SH-SY5Y (cell line): ENCODE measurements around the gene OR2T10.
"Not testable (repeated sequence)": the region's sequence is repeated elsewhere in the genome, so short reads cannot be mapped to it uniquely, and the experiment has no call there.

ENCODE experiments used
- GATA2 ChIP-seq: IDR thresholded peaks from 2 replicates; pipeline ENCODE4 v1.6.1; 2011; ENCODE audit warnings: mild to moderate bottlenecking, low read depth, low read length
- GATA3 ChIP-seq: IDR thresholded peaks from 2 replicates; pipeline ENCODE4 v1.6.1; 2011; ENCODE audit warnings: low read depth, mild to moderate bottlenecking, low read length, moderate library complexity

The OR2T10 gene

DNA sequence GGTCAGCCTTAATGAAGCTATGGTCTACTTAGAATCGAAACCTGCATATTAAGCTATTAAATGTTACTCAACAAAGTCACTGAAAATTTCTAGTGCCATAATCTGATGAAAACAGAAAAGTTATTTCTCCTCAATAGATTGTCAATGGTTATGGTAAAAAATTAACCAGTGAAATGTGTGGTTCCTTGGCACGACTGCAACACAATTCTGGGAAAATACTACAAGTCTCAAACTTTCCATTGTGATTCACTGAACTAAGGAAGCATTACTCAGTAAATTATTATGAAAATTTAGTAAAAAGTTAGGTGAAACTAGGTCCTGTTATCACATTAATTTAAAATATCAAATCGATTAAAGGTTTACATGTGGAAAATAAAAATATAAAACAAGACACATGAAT lies 12.8 kb upstream of the OR2T10 start:
- TF ChIP-seq GATA2 (no peak), GATA3 (no peak)

DNA sequence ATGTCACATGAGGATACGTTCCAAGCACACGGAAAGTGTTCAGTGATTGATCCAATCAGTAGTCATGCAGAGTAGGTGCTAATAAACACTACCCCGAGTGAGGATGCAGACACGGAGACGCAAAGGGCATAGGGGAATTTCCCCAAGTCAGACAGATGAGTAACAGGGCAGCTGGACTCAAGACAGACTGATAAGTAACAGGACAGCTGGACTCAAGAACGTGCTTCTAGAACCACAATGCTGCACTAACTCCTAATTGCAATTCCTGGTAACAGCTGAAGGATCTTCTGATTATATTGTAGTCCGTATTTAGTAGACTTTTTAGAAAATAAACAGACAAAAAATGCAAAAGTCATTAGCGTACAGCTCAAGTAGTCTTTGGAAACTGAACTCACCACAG lies 1.9 kb upstream of the OR2T10 start:
- TF ChIP-seq GATA3 (no peak), GATA2 (no peak)

DNA sequence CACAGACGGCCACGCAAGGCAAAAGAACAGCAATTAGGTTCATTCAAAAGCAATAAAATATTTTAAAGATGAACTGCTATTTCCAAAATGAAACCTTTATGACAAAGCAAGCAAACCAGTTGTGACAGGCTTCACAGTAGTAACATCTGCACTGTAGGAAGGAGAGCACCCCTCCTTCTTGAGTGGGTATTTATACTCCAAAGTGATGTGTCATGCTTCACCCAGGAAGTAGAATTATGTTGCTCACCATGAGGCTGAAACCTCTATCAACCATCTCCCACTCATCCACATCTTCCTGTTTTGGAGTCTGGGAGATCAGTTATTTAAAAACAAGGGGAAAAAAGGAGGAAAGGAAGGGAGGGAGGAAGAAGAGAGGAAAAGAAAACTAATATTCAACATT lies 885 bp downstream of the OR2T10 start:
- no peak for TF ChIP-seq GATA3
- TF ChIP-seq GATA2: no peak

DNA sequence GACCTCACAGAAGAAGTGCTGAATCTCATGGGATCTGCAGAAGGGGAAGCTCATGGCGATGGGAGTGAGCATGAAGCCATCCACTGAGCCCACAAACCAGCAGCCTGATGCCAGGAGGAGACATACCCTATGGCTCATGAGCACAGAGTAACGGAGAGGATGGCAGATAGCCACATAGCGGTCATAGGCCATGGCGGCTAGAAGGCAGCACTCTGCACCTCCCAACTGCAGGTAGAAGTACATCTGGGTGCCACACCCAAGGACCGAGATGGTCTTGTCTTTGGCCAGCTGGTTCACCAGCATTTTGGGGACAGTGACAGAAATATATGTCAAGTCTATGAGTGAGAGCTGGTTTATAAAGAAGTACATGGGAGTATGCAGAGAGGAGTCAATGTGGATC lies 4.3 kb downstream of the OR2T10 start:
- no peak for TF ChIP-seq GATA2

DNA sequence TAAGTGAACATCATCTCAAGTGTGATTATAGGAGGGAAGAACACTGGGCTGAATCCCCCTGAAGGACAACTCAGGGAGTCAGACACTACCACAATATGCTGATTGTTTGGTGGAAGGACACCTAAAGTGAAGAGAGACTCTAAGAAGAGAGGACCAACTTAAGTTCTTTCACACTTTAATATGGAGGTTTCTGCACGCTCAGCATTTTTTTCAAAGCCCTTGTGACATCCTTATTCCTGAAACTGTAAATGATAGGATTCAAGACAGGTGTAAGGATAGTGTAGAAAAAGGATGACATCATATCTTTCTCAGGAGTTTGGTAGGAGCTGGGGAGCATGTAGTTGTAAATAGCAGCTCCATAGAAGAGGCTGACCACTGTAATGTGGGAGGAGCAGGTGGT lies 4.8 kb downstream of the OR2T10 start:
- no peak for TF ChIP-seq GATA3
- no peak for TF ChIP-seq GATA2

DNA sequence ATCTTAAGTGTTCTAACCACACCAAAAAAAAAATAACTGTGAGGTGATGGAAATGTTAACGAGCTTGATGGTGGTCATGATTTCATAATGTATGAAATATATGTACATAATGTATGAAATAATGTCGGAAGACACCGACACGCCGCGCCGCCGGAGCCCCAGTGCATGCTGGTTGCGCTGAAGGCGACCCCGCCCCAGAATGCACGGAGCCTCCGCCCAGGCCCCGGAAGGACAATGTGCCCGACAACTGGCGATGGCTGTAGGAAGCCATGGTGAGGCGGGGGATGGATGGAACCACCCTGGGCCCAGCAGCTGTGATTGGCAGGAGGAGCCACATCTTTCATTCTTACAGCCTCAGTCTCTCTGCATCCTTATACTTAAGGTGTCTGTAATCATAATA lies 7.4 kb downstream of the OR2T10 start:
- TF ChIP-seq GATA3 (no peak), GATA2 (no peak)

DNA sequence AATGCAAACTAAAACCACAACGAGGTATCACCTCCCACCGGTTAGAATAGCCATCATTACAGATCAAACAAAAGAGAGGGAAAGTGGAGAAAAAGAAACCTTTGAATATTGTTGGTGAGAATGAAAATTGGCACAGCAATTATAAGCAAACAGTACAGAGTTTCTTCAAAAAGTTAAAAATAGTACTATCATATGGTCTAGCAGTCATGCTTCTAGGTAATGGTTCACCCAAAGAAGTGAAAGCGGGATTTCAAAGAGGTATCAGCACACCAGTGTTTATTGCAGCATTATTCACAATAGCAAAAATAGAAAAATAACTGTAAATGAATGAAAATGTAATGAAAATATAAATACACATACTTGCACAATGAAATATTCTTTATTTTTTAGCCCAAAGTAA lies 8.2 kb downstream of the OR2T10 start:
- no peak for TF ChIP-seq GATA3
- TF ChIP-seq GATA2: no peak

DNA sequence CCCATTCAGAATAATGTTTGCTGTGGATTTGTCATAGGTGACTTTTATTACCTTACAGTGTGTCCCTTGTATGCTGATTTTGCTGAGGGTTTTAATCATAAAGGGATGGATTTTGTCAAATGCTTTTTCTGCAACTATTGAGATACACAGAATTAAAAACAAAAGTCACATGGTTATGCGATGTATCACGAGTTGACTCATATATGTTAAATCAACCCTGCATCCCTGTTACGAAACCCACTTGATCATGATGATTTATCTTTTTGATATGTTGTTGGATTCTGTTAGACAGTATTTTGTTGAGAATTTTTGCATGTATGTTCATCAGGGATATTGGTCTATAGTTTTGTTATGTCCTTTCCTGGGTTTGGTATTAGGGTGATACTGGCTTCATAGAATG lies 12.2 kb downstream of the OR2T10 start:
- TF ChIP-seq GATA2: no peak
- TF ChIP-seq GATA3: no peak

DNA sequence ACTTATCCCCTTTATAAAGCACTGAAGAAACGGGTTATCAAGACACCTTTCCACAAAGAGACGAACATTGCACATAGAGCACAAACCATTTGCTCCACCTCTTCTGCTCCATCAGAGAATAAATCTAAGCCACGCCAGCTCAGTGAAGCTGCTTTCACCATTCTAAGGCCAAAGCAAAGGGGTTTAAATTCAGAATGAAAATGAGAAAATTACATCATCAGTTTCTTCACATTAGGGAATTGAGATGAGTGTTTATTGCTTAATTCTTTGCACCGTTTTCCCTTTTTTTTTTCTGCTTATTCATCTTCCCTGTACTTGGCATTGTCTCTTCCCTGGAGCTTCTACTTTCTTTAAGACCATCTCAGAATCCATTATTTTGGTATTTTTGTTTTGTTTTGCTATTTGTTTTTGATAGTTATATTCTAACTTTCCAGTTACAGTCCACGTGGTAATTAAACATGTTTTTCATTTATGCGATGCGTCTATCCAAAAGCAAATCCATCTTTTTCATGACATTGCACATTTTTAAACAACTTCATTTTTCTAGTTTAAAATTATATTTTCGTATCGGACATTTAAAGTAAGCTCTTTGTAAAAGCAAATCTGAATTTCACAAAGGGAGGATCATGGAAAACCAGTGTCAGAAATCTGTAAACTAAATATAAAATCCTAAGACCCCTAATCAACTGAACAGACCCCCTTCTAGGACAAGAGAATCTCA lies 21.1 kb downstream of the OR2T10 start:
- TF ChIP-seq GATA2: no peak
- no peak for TF ChIP-seq GATA3

DNA sequence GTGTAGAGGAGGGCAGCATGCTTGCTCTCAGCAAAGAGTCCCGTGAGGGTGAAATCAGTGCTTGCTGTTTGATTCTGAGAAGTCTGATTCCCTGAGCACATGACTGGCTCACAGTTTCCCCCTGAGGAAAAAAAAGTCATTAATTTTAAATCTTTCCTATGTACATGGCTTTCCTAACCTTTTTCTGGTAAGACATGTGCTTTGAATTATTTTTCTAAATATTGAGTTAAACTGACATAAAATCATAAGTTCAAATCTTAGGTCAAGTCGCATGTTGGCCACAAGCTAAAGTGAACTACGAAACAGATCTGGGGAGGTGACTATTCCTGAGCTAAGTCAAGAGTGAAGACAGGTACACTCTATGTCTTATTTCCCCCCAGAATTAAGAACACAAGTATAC lies 22.8 kb downstream of the OR2T10 start, which contains the start of gene OR2T34:
Gene OR2T34, minus strand, starts transcription at position 101 of the 400 bp plus-strand sequence. Its CDS starts 0 bp downstream, at position 101.
- not testable (repeated sequence) for TF ChIP-seq GATA3, GATA2

DNA sequence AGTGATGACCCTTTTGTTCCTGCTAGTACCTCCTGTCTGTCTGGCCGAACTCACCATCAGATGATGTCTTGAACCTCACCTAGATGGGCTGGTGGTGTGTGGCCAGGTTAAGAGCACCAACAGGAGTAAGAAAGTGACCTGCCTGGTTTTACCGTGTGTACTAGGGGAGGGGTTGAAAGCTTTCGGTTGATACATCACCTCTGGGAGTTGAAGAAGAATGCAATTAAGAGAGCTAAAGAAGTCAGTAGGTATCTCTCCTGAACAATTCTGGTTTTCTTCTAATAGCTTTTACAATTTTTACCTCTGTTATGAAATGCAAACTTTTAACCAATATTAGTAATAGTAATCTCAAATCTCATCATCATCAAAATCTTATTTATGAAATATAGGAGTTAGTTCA lies 34.8 kb downstream of the OR2T10 start, which contains the start of gene OR2T29:
Gene OR2T29, minus strand, starts transcription at position 101 of the 400 bp plus-strand sequence. CDS start 3,281 bp downstream, outside the sequence.
- TF ChIP-seq GATA2, GATA3: not testable (repeated sequence)
